Testis (tissue), 3 donors: ENCODE results near the gene NLRP1. TPM values are rescaled to one million over a fixed set of nuclear protein-coding genes. Genes with fewer than 3 reads are reported as not detected.

ENCODE experiments used
- DNase-seq: peaks from one replicate; pipeline ENCODE4 v3.0.0-alpha.2; 2019
- H3K27ac ChIP-seq, 2 donors: fragments of 200-600 bp; sonication (generic); one replicate each; pipeline ENCODE4 v1.5.1; 2019
- H3K27me3 ChIP-seq: fragments of 200-600 bp; sonication (generic); one replicate; pipeline ENCODE4 v1.5.1; 2019
- H3K36me3 ChIP-seq: fragments of 200-600 bp; sonication (generic); one replicate; pipeline ENCODE4 v1.5.1; 2017; ENCODE audit warnings: low read depth; ENCODE audit errors: missing control alignments
- H3K4me1 ChIP-seq: fragments of 200-600 bp; sonication (generic); one replicate; pipeline ENCODE4 v1.5.1; 2019
- H3K4me3 ChIP-seq, 2 donors: fragments of 200-600 bp; sonication (generic); one replicate each; pipeline ENCODE4 v1.5.1; 2017 to 2019
- H3K9me3 ChIP-seq: fragments of 200-600 bp; sonication (generic); one replicate; pipeline ENCODE4 v1.5.1; 2017
- POLR2A ChIP-seq: fragments of 450-650 bp; IDR thresholded peaks from one replicate; pipeline ENCODE4 v1.6.1; 2017; ENCODE audit warnings: antibody characterized with exemption, mild to moderate bottlenecking, moderate library complexity
- WGBS, 2 donors: methylation state at CpG; one replicate each; pipeline ENCODE4 v1.1.5; 2018; 5-methylcytosine and 5-hydroxymethylcytosine counted together
- intact Hi-C: fragments of 100-400 bp; cut with DNase I; formaldehyde crosslinking; loops from one replicate; pipeline ENCODE4 v1.15.1; 2023; ENCODE audit warnings: low total_unique reads
- polyA plus RNA-seq: library from polyadenylated mRNA; stranded (reverse); fragments of 350-450 nt; fragmentation: Illumina TruSeq; extraction: RNeasy Lipid Tissue Mini Kit (QIAGEN cat#74804); gene quantifications from one replicate; pipeline ENCODE4 v1.2.3, GENCODE V29; 2014; ENCODE audit warnings: low read depth, low replicate concordance; ENCODE audit not compliant: insufficient read depth
- total RNA-seq, 2 donors: library from RNA; depleted of rRNA; stranded (reverse); fragments of >200 nt; gene quantifications; one replicate each; pipeline ENCODE4 v1.2.3, GENCODE V29; 2016
- TF ChIP-seq, protein P1 (sequence below), 3 experiments: fragments of 450-650 bp in 2 of 3; fragments of 200-600 bp in 1 of 3; sonication (generic) in 1 of 3; IDR thresholded peaks; one replicate each; pipeline ENCODE4 v1.5.1; 2016 to 2019; ENCODE audit warnings: antibody characterized with exemption in 3 of 3, mild to moderate bottlenecking in 2 of 3, moderate library complexity in 1 of 3

NLRP1 gene
- total and polyA plus RNA-seq, 3 donors from 2014 or later: 35.4 to 68.5 (median 39.0) TPM

GRCh38 chr17:5508810-5509209 is 75.5 kb downstream of the NLRP1 start:
- peak; percentile 27 for DNase-seq
- no peaks in the 10 kb centered on the region for H3K36me3 ChIP-seq
- 51 to 57% methylated on average over 4 of the region's 4 CpGs for WGBS, 2 donors
- no peak overlapping the region for H3K4me3 ChIP-seq
- TF ChIP-seq, protein P1, sequence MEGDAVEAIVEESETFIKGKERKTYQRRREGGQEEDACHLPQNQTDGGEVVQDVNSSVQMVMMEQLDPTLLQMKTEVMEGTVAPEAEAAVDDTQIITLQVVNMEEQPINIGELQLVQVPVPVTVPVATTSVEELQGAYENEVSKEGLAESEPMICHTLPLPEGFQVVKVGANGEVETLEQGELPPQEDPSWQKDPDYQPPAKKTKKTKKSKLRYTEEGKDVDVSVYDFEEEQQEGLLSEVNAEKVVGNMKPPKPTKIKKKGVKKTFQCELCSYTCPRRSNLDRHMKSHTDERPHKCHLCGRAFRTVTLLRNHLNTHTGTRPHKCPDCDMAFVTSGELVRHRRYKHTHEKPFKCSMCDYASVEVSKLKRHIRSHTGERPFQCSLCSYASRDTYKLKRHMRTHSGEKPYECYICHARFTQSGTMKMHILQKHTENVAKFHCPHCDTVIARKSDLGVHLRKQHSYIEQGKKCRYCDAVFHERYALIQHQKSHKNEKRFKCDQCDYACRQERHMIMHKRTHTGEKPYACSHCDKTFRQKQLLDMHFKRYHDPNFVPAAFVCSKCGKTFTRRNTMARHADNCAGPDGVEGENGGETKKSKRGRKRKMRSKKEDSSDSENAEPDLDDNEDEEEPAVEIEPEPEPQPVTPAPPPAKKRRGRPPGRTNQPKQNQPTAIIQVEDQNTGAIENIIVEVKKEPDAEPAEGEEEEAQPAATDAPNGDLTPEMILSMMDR (IDR thresholded peaks at IDR 0.05): no peak
- no peak for TF ChIP-seq POLR2A
- H3K27me3 ChIP-seq: no peaks in the 10 kb centered on the region
- intact Hi-C loops: no loop called here
- H3K4me1 ChIP-seq: no peaks in the 10 kb centered on the region
- H3K9me3 ChIP-seq: no peaks in the 10 kb centered on the region
- H3K27ac ChIP-seq: no peak overlapping the region

DNA sequence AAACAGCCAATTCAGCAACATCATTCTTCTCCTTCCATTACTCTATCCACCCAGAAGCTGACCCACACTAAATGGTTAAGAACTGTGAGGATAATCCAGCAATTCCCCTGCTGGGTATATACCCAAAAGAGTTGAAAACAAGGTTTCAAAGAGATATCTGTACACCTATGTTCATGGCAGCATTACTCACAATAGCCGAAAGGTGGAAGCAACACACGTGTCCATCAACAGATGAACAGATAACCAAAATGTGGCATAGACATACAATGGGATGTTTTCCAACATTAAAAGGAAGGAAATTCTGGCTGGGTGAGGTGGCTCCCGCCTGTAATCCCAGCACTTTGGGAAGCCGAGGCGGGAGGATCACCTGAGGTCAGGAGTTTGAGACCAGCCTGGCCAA is 78.0 kb downstream of the NLRP1 start:
- TF ChIP-seq, protein P1 (IDR thresholded peaks at IDR 0.05): no peak
- TF ChIP-seq POLR2A: no peak
- Histone ChIP-seq H3K27me3 (no peaks in the 10 kb centered on the region), H3K4me3 (no peak overlapping the region), H3K36me3 (no peaks in the 10 kb centered on the region), H3K4me1 (no peaks in the 10 kb centered on the region), H3K27ac (no peak overlapping the region), H3K9me3 (no peaks in the 10 kb centered on the region)
- intact Hi-C loops: no loop called here
- no peak for DNase-seq
- WGBS, 2 donors: 93 to 96% methylated on average over 5 of the region's 5 CpGs

- TF ChIP-seq, protein P1 (IDR thresholded peaks at IDR 0.05): no peak
- no peak for TF ChIP-seq POLR2A
- DNase-seq: no peak
- Histone ChIP-seq H3K9me3 (no peaks in the 10 kb centered on the region), H3K27ac (no peak overlapping the region), H3K4me1 (peaks cover 10% of the 10 kb centered on the region), H3K27me3 (no peaks in the 10 kb centered on the region), H3K36me3 (no peaks in the 10 kb centered on the region), H3K4me3 (no peak overlapping the region)
- intact Hi-C loops: no loop called here
- WGBS, 2 donors: 94 to 98% methylated on average over 4 of the region's 4 CpGs
Measured at GRCh38 chr17:5502552-5502951, 81.8 kb downstream of the NLRP1 start.

- WGBS, 2 donors: 68 to 80% methylated on average over 8 of the region's 8 CpGs
- Histone ChIP-seq H3K27me3 (no peaks in the 10 kb centered on the region), H3K9me3 (no peaks in the 10 kb centered on the region), H3K27ac (no peak overlapping the region), H3K36me3 (no peaks in the 10 kb centered on the region), H3K4me1 (peaks cover 10% of the 10 kb centered on the region), H3K4me3 (no peak overlapping the region)
- TF ChIP-seq POLR2A: no peak
- TF ChIP-seq, protein P1 (IDR thresholded peaks at IDR 0.05): no peak
- DNase-seq: no peak
- intact Hi-C loops: no loop called here
Measured at GRCh38 chr17:5501685-5502084, 82.6 kb downstream of the NLRP1 start.

DNA sequence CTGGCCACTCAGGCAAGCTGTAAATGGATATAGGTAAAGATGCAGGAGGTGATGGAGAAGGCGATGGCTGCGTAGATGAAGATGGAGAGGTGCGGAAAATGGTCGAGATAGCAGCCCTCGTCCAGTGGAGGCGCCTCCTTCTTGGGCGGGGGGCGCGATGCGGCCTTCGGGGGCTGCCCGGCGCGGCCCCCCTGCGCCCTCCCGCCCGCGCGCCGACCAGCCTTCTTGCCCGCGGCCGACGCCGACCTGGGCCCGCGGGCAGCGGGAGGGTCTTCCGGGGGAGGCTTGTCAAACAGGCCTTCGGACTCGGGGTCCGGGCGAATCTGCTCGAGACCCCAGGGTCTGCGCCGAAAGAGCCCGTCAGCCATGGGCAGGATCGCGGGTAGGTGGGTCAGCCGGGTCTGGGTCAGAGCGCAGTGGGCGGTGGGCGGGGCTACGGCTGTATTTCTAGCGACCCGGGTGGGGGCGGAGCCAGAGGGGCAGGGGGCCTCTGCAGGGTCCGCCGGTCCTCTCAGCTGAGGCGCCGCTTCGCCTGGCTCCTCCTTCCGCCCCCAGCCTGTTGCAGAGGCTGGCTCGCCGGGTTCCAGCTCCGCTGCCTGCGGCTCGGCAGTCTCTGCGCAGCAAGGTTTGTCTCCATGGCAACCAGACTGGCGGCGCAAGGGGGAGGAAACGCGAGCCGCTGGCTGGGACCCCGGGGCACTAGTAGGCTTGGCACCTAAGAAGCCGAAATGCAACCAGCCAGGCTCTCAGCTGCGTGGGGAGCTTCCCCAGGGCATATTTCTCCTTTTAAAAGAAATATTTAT is 83.5 kb downstream of the NLRP1 start:
- DNase-seq: peak; percentile 86
- 1 to 2% methylated on average over 24 to 51 of the region's 67 CpGs for WGBS, 2 donors
- H3K4me1 ChIP-seq: peaks cover 10% of the 10 kb centered on the region
- peak overlapping the region; percentile 59 to 66 for H3K4me3 ChIP-seq
- H3K27ac ChIP-seq: peak overlapping the region in 1 of 2 donors; percentile 45
- TF ChIP-seq POLR2A: no peak
- TF ChIP-seq, protein P1 (IDR thresholded peaks at IDR 0.05): no peak
- intact Hi-C loops: no loop called here
- H3K36me3 ChIP-seq: no peaks in the 10 kb centered on the region
- no peaks in the 10 kb centered on the region for H3K27me3 ChIP-seq
- no peaks in the 10 kb centered on the region for H3K9me3 ChIP-seq
